Measurements from ENCODE around the gene SLC6A14.

The SLC6A14 gene, protein sequence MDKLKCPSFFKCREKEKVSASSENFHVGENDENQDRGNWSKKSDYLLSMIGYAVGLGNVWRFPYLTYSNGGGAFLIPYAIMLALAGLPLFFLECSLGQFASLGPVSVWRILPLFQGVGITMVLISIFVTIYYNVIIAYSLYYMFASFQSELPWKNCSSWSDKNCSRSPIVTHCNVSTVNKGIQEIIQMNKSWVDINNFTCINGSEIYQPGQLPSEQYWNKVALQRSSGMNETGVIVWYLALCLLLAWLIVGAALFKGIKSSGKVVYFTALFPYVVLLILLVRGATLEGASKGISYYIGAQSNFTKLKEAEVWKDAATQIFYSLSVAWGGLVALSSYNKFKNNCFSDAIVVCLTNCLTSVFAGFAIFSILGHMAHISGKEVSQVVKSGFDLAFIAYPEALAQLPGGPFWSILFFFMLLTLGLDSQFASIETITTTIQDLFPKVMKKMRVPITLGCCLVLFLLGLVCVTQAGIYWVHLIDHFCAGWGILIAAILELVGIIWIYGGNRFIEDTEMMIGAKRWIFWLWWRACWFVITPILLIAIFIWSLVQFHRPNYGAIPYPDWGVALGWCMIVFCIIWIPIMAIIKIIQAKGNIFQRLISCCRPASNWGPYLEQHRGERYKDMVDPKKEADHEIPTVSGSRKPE

DNA sequence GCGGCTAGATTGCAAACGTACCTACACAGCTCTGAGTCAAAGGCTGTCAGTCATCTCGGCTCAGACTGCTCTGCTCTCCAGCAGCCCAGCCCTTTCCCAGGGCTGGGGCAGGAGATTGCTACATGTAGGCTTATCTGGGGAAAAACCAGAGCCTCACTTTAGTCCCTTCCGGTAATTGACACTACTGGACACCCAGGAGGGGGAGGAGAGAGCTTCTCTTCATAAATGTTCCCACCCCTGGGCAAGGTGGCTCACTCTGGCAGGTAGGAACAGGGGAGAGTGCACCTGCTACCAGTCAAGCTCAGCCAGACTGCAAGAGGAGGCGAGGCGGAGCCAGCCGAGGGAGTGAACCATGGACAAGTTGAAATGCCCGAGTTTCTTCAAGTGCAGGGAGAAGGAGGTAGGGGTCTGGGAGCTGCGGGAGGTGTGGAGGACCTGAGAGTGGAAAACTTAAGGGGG lies at the start of gene SLC6A14:
Gene SLC6A14 (plus strand): TSS at position 249 of the 459 bp plus-strand sequence. CDS start 104 bp downstream, at position 353.
- DNase-seq = no peak

DNA sequence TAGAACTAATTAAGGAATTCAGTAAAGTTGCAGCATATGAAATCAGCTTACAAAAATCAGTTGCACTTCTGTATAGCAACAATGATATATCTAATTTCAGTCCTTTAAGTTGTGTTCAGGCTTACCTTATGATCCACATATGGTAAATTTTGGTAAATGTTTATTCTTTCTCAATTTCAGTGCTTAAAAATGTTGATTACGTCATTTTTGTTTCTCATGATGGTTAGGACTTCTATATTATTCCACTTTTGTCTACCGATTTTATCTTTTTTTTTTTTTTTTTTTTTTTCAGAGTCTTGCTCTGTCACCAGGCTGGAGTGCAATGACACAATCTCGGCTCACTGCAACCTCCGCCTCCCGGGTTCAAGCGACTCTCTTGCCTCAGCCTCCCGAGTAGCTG lies 40.7 kb upstream of the SLC6A14 start:
- DNase-seq = no peak

- DNase-seq = no peak
These were observed 36.7 kb upstream of the SLC6A14 start for GRCh38 chrX:116399681-116400080.

GRCh38 chrX:116409219-116409618 lies 27.2 kb upstream of the SLC6A14 start:
- DNase-seq = no peak

- DNase-seq = no peak
These were observed 23.1 kb upstream of the SLC6A14 start for GRCh38 chrX:116413273-116413672.

DNA sequence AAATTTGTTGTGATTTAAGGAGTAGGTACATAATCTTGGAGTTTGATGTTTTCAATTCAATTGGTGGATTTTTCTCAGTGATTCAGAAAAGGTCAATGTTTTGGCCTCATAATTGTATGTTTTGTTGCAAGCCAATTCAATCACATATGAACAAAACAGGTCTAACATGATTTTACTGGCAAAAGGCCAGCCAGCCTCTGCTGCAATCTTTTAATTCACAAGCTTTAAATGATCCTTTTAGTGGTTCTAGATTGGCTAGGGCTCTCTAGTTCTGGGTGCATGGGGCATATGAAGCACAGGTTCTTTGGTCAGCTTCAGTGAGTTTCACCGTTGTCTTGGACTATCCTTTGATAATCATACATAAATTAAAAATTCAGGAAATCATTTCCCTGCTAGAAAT lies 19.2 kb upstream of the SLC6A14 start:
- DNase-seq = no peak

DNA sequence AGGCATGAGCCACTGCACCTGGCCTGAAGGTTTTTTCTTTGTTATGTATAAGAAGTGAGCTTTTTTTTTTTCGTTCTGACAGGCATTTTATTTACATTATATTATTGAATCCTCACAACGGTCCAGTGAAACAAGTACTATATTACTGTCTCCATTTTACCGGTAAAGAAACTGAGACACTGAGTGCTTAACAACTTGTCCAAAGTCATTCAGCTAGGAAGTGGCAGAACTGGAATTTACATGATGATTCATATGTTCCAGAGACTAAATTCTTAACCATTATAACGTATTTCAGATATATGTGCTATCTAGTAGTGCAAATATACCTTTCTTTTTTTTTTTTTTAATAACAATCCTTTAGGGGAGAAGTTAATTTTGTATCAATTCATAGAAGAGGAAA lies 18.4 kb upstream of the SLC6A14 start:
- no peak for DNase-seq

DNA sequence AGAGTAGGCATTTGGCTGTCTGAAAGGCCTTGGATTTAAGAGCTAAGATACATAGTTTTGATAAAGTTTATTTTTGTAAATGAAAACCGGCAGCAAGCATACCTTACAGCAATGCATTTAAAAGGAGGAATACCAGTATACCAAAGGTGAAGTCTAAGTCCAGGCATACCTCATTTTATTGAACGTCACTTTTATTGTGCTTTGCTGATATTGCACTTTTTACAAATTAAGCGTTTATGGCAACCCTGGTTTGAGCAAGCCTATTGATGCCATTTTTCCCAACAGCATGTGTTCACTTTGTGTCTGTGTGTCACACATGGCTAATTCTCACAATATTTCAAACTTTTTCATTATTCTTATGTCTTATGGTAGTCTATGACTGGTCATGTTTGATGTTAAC lies 8.4 kb upstream of the SLC6A14 start:
- DNase-seq = no peak

DNA sequence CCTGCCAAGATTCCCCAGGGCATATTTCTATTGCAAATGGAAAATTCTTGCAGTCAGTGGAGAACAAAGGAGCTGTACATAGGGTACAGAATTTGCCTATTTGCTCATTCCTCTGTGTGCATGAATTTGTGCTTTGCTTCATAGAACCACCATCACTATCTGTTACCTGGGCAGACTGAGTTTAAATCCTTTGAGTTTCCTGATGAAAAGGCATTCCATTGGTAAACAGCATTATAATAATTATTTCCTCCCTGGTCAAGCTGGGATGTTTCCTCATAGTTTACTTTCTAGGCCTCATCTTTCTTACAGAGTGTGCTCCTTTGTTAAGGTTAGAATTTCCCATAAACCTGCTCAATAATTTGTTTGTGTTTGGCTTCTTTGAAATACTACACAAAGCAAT lies 809 bp upstream of the SLC6A14 start:
- no peak for DNase-seq

DNA sequence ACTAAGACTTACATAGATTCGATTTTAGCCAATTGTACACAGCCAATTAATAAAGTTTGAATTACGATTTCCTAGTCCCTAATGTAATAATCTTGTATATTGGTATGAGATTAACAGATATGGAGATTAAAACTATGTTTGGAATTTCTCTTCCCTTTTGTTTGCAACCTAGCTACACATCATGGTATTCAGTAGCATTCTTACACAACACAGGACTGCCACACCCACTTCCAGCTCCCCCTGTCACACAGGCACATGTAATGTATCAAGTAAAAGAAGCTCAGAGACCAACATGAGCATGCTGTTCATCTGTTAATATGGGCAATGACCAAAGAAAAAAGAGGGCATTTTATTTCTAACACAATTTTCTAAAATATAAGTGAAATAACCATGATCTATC lies 12.8 kb downstream of the SLC6A14 start:
- no peak for DNase-seq

DNA sequence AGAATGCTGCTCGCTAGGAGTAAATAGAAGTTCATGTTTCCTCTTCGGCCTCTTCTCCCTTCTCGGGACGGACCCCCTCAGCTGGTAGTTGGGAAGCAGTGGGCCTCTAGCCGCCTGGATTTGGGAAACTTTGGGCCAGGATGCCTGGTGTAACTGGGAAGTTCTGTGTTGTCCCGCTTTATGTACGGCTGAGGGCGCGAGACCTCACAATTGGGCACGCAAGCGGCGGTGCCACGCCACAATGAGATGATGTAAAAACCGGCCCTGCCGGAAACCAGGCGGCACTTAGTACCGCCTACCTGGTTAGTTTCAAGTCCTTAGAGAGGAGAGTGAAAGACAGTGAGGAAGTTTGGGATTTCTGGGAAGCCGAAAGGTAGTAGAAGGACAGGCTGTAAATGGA lies 26.4 kb downstream of the SLC6A14 start, which contains the start of gene CT83:
Gene CT83 (minus strand): TSS at position 155 of the 400 bp plus-strand sequence. CDS start 120 bp downstream, at position 35.
- DNase-seq = no peak

GRCh38 chrX:116480059-116480458 lies 43.7 kb downstream of the SLC6A14 start:
- DNase-seq = no peak

DNA sequence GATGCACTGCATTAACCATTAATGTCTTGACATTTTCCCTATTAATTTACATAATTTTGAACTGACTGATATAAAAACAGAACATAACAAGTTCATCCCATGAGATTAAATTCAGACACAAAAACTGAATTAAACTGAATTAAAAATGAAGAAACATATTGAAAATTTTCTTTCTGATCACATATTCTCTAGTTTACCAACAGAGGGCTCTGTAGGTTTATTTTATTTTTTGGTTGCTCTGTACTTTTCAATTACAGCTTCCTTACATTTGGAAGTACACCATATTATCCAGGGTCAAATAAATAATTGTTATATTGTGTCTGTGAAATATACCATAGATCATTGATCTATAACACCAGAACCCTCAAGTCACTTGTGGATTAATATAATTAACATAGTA lies 53.7 kb downstream of the SLC6A14 start:
- DNase-seq = no peak

DNA sequence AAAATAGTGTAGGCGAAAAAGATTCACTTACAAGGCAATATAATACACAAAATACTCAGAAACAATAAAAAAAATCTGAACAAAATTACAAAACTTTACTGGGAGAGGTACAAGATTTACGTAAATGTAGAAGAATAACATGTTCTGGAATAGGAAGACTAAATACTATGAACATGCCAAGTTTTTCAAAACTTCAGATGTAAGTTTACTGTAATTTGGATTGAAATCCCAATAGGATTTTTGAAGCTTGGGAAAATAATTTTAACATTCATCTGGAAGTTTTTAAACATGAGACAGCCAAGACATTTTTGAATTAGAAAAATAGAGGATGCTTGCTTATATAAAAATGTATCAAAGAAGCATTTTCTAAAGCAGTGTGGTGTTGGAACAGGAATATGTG lies 56.9 kb downstream of the SLC6A14 start:
- DNase-seq = no peak

DNA sequence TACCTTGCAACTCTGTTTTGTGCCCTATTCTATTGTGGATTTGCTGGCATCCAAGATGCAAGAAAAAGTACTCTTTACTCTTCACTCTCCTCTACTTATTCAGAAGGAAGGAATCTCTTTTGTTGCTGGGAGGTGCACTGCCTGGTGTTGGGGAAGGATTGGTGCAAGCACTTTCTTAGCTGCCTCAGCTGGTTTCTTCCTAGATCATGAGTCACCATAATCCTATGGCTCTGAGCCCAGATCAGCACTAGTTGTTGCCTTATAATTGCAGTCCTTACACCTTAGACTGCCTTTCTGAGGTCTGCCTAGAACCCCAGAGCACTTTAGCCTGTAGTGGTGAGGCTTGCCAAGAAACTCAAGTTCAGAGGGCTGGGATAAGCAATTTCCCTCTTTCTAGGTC lies 63.4 kb downstream of the SLC6A14 start:
- DNase-seq = no peak
